Stimulated activated CD4-positive, alpha-beta T cell treated with anti-CD3 and anti-CD28 coated beads, Interleukin-1b, Interleukin-23, amount 100 ng/mL, for 1 hour (primary cell): Measurements from ENCODE around the gene EFEMP2.

Source experiments
- DNase-seq, 2 donors: peaks; one replicate each; pipeline ENCODE4 v3.0.0-alpha.2; 2020; ENCODE audit warnings: low read depth in 2 of 2

EFEMP2 gene

DNA sequence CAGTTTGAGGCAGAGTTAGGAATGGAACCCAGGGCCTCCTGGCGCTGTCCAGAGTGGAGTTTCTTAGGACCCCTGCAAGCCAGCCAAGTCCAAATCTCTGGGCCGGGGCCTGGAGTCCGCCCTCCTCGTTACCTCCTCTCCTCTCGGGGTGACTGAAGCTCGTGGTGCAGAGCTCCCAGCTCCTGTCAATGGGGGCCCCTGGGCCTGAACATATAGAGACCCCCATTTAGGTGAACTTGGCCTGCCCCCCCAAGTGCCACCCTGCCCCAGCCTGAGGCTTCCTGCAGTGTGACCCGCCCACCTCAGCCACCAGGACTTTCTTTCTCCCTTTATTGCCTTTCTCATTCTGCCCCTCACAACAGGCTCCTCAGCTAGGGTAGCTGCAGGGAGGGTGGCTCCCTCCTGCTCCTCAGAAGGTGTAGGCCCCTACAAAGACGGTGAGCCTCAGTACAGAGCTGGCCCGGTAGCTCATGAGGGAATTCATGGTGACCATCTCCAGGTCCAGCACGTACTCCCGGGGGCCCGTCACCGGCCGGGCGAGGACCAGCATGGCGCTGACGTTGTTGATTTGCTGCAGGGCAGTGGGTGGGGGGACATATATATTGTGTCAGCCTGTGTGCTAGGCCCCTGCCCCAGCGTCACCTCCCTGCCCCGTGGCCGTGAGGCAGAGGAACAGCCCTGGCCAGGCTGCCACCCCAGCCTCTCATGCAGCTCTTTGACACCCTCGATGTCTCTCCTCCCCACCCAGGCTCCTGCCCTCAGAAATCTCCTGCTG, 5.9 kb downstream of the EFEMP2 start:
- no peak for DNase-seq

DNA sequence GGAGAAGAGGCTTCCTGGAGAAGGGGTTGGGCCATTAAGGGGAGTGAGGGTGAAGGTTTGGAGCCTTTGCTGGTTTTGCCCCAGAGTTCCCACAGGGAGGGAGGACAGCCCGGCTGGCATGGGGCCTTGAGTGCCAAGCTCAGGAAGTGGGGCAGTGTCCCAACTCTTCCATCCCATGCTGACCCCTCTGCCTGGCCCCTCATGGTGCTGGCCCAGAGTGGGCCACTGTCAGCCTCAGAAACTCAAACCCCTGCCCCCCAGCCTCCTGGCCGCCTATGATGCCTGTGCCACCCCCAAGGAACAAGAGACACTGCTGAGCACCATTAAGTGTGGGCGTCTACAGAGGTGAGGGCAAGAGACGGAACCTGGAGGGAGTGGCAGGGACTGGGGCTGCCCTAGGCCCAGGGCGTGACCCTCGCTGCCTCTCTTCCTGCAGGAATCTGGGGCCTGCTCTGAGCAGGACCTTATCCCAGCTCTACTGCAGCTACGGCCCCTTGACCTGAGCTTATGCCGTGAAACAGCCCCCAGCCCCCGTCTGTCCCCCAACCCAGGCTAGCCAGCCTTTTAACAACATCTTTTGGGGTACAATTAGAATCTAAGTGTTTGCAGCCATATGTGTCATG, 6.9 kb downstream of the EFEMP2 start:
- DNase-seq = no peak

- DNase-seq = no peak
These were observed 7.7 kb downstream of the EFEMP2 start for GRCh38 chr11:65864706-65865471.

- no peak for DNase-seq
These were observed 8.5 kb downstream of the EFEMP2 start for GRCh38 chr11:65863889-65864705.

GRCh38 chr11:65862941-65863888, 9.4 kb downstream of the EFEMP2 start:
- DNase-seq = no peak

DNA sequence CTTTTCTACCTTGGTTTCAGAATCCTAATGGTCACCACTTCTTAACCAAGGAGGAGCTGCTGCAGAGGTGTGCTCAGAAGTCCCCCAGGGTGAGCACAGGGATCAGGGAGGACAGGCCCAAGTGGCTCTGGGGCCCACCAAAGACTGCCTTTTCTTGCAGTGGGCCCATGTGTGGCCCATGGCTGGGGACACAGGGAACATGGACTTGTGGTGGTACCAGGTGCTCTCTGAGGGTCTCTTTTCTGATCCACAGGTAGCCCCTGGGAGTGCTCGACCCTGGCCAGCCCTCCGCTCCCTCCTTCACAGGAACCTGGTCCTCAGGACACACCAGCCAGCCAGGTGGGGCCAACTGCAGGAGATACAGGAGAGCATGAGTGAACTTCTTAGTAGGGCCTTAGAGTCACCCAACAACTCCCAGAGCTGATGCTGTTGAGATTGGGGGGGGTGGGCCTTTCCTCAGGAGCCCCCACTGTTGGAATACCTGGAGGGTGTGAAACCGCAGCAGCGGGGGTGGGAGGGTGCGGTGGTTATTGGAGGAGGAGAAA, 10.3 kb downstream of the EFEMP2 start:
- DNase-seq = no peak

- DNase-seq = no peak
These were observed 10.9 kb downstream of the EFEMP2 start for GRCh38 chr11:65861533-65862183.

DNA sequence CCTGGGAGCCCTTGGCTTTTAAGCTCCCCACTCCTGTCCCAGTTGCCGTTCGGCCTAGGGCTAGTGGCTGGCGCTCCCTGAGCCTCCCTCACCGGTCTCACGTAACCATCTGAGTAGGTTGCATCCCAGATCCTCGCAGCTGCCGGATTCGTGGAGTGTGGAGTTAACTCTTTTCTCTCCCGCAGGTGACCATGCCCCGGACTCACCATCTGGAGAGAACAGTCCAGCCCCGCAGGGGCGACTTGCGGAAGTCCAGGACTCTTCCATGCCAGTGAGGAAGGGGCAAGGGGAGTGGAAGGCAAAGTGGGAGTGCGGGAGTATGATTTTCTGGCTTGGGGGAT, 11.5 kb downstream of the EFEMP2 start:
- DNase-seq = no peak

GRCh38 chr11:65860278-65861164, 12.1 kb downstream of the EFEMP2 start, which contains the start of gene MUS81:
TSS of gene MUS81 (plus strand) at chr11:65860433. CDS start at chr11:65860754, 321 bp downstream.
- peak; percentile 92 to 96 for DNase-seq

- DNase-seq = no peak
These were observed 12.8 kb downstream of the EFEMP2 start for GRCh38 chr11:65859812-65860277.

- peak; percentile 95 to 96 for DNase-seq
These were observed 13.3 kb downstream of the EFEMP2 start for GRCh38 chr11:65859095-65859811.

DNA sequence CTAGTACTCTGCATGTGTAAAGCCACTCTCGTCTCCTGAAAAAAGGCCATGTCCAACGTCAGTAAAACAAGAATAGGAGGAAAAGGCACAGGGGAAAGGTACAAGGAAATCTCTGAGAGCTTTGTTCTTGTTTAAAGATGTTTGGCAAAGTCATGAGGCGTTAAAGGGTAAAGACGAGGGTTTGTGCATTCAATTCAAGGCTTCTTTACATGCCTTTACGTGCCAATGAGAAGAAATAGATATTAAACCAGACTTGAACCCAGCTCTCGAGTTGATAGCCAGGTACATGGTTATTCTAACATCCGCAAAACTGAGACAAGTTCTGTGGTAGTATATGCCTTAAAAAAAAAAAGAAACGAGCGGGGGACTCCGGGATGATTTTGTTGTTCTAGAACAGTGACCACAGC, 13.9 kb downstream of the EFEMP2 start:
- DNase-seq = no peak

DNA sequence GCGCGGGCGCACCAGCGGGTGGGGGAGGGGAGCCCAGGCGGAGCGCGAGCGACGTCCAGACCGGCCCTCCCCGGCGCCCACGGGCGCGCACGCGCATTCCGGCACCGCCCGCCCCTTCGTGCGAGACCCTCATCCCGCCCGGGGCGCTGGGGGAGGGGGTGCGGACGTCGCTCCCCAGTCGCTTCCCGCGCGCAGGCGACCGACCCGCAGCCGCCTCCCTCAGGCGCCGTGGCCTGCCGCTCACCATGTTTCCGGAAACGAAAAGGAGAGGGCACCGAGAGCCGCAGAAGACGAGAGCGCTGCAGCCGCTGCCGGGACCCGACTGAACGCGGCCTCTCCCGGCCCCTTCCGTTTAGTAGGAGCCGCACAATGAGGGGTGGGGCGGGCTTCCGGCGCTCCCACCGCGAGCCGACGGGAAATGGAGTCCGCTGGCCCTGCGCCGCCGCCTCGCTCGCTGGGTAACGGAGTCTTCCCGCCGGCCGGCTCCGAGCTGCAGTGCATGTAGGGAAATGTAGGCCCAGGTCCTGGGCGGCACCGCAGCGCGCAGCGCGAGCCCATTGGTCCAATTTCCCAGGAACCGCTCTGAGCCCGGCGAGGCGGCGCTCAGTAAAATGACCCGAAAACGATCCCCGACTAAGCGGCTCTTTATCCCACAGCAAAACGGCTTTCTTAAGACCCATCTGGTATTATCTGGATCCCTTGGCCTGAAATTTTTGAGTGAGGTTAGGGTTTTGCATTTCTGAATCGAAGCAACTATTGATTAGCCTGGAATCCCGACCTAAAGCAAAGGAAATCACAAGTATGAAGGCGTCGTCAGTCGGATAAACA, 14.5 kb downstream of the EFEMP2 start, which contains the start of gene CFL1:
TSS of gene CFL1 (minus strand) at position 328 of the 828 bp plus-strand sequence. CDS start at position 247, 81 bp downstream.
- DNase-seq = peak; percentile 86 to 92

GRCh38 chr11:65857500-65857852, 15.1 kb downstream of the EFEMP2 start:
- DNase-seq = peak in 1 of 2 donors; percentile 34

DNA sequence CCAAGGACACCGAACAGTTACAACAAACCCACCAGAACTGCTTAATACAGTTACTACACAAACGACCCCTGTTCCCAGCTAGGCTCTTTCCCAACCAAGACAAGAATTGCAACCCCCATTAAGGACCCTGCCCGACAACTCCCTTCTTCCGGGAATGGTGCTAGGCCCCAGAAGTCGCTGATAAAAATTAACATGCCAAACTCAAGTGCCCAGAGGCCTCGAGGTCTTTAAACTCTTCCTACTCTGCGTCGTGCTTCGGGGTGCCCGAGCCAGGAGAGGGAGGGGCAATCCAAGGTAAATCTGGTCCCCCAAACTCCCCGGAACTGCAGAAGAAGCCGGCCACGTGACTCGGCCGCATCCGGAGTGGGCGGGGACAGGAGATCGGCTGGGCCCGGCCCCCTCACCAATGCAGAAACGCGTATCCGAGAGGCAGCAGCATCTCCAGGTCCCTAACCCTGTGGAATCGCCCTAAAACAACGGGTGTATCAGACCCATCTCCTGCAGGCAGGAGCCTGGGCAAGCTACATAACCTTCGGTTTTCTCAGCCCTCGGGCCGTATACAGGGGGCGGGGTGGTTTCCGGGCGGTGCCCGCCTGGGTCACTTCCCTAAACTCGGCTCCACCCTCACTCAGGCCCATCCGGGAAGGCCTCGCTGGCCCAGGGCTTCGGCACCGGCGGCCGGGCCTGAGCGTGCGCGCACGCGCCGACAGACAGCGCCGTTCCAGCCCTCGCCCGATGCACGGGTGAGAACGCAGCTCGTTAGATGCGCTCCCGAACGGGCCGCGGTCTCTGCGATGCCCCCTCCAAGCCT, 15.7 kb downstream of the EFEMP2 start:
- peak; percentile 53 to 70 for DNase-seq

DNA sequence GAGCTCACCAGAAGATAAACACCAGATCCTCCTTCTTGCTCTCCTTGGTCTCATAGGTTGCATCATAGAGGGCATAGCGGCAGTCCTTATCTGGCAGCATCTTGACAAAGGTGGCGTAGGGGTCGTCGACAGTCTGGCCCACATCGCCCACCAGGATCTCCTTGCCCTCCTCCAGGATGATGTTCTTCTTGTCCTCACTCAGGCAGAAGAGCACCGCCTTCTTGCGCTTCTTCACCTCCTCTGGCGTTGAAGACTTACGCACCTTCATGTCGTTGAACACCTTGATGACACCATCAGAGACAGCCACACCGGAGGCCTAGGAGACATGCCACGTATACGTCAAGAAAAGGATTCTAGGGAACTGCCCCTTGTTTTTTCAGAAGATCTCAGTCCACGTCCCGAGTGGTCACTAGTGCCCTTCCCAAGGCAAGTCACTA, 16.7 kb downstream of the EFEMP2 start:
- DNase-seq = no peak
